ENCODE data around the gene KRT72.
A peak's percentile ranks its signal among the peaks of the same experiment; 100 is the strongest.

The KRT72 gene

DNA sequence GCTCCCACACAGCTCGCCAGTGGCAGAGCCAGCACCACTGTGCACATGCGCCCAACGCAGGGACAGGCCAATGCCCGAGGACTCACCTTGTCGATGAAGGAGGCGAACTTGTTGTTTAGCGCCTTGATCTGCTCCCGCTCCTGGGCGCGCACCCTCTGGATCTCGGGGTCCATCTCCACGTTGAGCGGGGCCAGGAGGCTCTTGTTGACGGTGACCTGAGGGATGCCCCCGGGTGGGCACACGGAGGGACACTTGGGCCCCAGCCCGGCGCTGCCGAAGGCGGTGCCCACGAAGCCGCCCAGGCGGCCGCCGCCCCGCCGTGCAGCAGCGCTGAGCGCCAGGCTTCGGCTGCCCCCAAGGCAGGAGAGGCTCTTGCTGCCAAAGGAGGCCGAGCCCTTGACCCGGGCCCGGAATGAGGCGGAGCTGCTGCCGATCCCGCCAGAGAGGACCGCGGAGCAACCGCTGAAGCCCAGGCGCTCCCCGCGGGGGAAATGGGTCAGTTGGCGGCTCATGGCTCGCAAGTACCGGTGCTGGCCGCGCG is at the start of gene KRT72:
TSS of gene KRT72 (minus strand) at position 523 of the 541 bp plus-strand sequence. CDS start at position 512, 11 bp downstream.
- no peak for DNase-seq

DNA sequence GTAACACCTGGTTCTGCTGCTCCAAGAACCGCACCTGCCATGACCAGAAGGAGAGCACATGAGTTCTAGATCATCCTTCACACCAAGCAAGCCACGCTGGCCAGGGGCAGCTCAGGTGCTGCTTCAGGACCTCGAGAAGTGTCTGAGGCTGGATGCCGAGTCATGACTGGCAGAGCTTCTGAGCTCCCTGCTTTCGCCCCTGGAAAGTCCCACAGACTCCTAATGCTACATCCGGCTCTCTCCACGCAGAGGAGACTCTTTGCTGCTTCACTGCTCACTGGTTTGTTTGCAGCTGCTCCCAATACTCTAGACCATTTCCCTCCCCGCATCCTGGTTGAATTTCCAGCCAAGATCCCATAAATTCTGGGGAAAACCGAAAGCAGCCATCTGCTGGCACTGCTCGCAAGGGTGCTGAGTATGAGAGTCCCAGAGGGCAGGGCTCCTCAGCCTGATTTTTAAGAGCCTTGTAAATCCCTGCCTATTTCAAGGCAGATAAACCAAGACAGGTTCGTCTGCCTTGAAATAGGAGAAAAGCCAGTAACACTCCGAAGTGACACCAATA is 49.3 kb upstream of the KRT72 start:
- DNase-seq, result no peak

DNA sequence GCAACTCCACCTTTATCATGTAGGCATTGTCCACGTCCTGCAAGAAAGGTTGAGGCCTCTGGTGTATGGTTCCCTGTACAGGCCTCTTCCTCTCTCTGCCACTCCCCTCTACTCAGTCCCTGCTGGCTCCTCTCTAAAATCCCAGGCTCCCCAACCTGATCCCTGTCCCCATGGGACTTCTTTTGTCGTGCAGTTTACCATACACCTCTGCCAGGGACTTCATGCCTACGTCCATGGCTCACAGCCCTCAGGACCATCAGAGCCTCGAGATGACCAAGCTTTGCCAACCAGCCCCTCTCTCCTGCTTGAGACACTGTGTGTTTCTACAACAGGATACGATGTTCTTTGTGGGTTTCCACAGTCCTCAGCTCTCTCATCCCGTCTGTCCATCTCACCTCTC is 47.8 kb upstream of the KRT72 start:
- DNase-seq, result no peak

DNA sequence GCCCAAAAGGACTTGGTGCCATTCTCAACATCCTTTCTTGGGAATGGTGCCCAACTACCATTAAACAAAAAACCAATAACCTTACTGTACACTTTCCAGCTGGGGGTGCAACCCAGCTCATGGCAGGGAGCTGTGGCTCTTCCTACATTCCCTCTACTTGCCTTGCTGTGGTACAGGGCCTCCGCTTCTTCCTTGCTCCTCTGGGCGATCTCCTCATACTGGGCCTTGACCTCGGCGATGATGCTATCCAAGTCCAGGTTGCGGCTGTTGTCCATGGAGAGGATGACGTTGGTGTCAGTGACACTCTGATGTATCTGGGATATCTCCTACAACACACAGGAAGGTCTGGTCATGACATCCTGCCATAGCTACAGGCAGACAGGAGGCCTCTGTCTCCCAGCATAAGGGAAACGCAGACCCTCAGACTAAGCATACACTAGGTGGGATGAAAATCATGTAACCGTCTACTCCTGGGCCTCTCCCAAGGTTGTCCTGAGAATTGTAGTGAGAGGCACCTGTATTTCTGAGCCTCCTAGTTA is 46.8 kb upstream of the KRT72 start:
- no peak for DNase-seq

DNA sequence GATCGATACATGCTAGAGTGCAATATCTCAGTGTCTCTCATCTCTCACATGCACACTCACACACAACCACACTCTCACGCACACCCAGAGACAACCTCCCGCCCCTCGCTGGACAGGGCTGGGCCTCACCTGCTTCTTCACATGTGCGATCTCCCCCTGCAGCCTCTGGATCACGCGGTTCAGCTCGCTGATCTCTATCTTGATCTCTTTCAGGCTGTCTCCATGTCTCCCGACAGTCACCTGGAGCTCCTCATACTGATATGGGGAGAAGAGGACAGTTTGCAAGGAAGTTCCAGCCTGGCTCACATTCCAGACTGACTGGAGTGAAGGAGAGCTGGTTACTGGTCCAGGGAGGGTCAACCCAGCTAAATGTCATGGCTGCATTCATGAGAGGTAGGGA is 46.3 kb upstream of the KRT72 start:
- DNase-seq, result no peak

DNA sequence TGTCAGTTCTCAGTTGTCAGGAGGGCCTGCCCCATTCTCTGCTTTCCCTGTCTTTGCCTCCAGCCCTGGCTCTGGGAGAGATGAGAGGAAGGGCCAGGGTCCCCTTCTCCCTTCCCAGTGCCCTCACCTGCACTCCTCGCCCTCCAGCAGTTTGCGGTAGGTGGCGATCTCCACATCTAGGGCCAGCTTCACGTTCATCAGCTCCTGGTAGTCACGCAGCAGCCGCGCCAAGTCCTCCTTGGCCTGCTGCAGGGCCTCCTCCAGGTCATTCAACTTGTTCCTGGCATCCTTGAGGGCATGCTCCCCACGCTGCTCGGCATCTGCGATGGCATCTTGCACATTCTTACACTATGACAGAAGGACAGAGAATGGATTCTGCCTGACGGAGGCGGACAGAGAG is 45.4 kb upstream of the KRT72 start:
- no peak for DNase-seq

DNA sequence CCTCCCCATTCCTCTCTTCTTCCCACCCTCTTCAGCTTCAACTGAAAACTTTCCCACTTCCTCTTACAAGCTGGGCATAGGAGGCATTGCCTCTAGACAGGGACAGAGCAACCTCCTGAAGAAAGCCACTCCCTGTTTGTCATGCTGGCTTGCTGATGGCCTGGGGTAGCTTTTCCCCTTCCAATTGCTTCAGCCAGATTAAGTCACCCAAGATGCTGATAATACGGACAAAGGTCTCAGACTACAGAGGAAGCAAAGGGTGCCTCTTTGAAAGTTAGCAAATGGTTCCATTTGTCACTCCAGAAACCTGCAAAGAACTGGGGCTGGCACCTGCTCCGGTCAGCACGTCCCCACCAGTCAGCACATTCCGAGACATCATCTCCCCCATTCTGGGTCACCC is 44.7 kb upstream of the KRT72 start:
- no peak for DNase-seq

DNA sequence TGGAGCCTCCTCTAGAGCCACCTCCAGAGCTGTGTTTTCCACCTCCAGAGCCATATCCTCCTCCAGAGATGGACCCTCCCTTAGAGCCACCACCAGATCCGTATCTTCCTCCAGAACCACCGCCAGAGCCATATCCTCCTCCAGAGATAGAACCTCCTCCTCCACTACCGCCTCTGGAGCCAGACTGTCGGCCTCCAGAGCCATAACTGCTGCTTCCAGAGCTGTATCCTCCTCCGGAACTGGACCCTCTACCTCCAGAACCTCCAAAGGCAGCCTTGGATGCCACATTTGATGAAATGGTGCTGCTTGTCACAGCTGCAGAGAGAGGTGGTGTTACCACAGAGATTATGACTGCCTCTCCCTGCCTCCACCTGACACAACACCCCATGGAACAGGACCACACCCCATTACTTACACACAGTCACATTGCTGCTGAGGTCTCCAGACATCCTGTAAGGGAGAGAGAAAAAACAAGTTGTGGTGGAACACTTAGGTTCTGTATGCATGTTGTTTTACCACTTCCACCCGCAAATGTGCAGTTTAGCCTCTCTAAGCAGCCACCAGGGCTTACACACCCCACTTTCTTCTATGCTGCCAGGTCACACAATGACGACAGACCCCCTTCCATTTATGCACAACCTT is 44.0 kb upstream of the KRT72 start:
- peak; percentile 67 for DNase-seq

DNA sequence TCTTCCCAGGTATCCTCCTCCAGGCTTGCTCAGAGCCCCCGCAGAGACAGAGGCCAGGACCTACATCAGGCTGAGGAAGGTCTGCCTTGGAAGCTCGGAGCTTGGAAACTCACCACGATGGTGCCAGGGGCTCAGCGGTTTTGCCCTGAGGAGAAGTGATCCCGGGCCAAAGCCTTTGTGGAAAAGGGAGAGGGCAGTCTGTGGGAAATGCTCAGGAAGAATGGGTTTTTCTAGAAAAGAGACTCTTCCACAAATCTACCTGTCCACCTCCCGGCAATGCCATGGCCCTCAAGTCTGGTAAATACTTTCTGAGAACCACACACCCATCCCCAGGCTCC is 42.8 kb upstream of the KRT72 start:
- DNase-seq, result no peak

DNA sequence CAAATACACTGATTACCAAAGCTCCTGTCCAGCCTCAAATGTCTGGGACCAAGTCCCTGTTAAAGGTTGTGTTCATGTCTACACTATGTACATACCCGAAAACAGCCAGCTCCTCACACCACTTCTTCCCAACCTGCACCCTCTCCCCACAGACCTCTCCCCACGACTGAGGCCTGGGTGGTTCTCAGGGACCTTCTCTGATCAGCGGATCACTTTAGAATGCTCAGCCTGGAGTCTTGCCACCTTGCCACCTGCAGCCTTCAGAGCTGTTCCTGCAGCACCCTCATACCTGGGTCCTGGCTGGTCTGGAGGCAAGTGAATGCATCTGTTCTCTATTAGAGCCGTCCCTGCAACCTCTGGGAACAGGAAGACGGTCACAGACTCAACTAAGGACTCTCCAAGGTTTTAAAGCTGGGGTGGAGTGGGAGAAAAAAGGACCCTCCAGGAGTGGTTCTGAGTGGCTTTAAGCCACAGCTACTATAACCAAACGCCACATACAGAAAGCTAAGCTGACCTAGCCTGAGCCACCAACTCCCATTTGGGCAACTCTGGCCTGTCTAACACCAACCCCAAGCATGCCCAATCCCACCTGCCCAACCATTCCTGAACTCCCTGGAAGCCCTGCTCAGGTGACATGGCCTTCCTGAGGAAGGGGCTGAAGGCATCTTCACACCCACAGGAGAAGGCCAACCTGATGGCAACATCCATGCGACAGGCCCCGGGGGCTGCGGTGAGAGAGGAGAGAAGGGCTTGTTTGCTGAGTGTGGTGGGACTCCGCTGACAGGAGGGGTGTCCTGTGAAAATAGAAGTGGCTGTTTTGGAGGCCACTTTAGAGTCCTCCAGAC is 42.2 kb upstream of the KRT72 start:
- DNase-seq, result no peak

DNA sequence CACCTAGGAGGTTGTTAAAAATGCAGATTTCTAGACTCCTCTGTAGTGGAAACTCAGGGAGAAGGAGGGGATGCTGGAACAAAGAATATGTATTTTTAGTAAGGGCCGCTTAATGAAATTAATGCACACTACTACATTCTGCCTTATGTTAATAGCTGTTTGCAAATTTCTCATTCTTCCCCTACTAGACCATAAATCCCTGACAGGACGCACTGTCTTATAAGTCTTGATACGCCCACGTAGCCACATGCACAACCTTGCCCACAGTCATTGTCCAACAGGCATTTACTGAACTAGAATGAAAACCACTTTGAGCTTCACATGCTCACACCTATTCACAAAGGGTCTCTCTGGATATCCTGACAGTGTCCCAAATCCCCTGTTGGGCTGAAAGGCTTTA is 40.2 kb upstream of the KRT72 start:
- DNase-seq, result no peak

DNA sequence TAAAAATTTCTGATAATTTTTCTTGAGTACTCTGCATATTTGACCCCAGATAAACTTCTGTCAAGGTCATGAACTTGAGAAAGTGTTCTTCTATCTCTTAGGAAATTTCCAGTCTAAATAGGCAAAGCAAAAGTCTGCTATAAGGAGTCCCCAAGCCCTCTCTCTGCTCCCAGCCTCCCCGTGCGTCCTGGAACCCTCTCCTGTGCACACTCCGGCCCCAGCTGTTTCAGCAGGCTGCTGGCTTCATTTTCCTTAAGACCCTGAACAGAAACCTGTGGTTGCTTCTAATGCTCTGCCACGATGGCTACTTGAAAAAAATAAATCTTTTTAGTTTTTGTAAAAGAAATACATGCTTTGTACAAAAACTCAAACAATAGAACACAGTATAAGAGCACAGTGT is 36.0 kb upstream of the KRT72 start:
- no peak for DNase-seq

DNA sequence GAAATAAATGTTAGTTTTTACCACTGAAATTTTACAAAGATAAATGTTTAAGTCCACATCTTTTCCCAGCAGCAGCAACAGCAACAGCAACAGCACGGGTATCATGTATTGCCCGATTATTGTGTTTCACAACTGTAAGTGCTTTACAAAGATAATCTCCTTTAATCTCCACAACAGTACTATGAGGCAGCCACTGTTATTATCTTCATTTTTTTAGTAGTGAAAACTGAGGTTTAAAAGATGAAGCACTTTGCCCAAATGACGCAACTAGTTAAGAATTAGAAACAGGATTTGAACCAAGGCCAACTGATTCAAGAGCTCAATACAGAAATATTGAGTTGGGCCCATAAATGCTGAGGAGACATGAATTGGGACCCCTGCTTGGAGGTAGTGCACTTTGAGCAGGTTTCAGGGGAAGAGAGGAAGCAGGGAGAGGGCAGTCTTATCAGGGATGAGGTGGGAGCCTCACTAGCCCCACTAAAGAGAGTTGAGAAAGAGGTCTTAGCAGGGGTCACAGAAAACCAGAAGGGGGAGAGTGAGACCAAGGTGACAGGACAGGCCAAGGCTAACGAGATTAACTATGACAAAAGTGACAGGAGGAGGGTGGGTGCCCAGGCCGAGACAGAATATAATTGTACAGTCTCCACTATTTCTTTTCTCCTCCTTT is 35.5 kb upstream of the KRT72 start:
- no peak for DNase-seq

DNA sequence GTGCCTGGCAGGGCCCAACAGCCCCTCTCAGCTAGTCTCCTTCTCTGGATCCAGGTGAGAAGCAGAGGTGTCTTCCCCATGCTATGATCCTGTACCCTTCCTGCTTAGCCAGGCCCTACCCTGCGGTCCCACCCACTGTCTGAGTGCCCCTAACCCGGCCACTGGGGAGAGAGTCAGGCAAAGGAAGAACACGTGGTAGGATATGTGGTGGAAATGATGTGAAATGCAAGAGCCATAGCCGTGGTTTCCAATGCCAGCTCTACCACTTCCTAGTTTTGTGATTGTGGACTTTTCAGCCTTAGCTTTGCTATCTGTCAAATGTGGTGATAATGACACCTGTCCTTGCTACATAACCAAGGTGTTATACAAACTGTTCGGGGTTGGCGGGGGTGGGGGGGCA is 34.9 kb upstream of the KRT72 start:
- no peak for DNase-seq

DNA sequence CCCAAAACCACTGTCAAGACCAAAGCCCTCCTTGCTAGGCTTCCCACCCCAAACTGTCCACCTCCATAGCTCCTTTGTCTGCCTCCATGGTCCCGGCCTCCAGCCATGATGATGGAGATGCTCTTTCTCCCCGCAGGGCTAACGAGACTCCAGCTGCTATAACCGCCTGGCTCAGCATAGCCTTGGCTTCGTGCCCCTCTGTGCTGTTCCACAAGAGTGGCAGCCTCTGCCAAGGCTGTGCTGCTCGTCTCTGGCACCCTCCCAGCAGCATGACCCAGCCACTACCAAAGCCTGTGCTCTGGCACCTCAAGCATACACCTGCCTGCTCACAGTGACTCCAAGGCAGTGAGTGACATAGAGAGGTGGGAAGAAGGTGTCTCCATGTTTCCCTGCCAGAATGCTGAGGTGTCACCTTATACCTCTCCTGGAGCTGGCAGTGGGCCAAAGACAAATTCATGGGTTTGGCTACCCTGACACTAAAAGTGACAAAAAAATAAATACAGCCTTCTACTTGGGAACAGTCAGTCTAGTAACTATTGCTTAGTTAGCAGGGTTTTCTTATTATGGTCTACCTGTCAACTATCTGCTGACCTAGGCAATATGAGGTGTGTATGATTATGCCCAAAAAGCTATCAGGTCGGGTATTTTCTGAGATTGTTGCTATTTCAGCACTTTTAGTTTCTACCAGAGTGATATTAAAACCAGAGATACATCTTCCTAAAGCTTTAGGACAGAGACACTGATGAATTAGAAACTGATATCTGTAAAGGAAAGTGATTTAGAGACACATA is 33.2 kb upstream of the KRT72 start:
- no peak for DNase-seq

DNA sequence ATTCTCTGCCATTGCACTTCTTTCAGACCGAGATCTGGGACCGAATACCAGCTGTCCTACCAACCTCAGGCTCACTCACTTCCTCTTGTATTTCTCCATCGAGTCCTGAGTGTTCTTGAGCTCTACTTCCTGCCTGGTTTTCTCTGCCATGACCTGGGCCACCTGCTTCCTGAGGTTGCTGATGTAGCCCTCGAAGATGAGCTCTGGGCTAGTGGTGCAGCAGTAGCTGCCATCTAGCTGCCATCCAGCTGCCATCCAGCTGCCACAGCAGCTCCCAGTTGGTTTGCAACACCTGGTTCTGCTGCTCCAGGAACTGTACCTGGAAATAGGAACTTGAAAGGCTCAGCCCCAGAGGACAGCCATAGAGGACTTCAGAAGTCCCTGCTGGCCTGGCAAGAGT is 32.1 kb upstream of the KRT72 start:
- DNase-seq, result peak; percentile 16

DNA sequence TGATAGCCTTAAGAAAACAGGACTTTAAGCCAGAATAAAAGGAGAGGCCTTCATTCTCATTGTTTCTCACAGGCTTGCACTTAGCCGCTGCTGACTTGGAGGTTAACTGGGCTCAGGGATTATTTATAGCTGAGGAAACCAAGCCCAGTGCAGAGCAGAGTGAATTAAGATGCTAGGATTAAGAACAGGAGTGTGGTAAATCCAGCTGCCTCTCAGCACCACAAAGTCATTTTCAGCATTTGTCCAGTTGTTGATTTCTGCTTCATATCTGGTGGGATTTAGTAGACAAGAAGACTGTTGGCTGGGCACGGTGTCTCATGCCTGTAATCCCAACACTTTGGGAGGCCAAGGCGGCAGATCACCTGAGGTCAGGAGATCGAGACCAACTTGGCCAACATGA is 31.4 kb upstream of the KRT72 start:
- no peak for DNase-seq

DNA sequence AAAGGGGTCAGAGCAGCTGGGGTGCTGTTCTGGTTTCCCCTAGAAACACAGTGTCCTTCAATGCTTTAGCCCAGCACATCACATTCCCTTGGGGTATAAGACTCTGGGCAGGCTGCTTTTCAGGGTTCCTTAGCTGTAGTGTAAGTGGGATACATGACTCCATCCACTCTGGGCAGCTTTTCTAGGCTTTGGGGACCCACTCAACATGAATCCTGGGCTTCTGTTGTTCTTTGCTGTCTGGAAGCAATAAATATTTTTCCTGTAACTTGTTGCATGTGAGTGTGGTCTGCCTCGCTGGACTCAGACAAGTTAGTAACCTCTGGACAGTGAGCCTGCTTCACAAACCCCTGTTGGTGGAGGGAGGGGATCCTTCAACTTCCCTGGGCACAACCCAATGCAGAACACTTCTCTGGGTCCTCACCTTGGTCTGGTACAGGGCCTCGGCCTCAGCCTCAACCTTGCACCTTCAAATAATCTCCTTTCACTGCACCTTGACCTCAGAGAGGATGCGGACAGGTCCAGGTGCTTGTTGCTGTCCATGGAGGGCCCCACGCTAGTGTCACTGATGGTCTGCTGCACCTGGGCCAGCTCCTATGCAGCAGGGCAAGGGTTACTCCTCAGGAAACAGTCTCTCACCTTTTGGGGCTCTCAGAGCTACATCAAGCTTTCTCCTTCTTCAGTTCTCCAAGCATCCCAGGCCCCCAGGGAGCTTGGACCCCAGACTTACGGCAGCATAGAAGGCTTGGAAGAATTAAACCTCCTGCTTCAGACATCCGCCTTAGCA is 30.6 kb upstream of the KRT72 start:
- DNase-seq, result no peak

DNA sequence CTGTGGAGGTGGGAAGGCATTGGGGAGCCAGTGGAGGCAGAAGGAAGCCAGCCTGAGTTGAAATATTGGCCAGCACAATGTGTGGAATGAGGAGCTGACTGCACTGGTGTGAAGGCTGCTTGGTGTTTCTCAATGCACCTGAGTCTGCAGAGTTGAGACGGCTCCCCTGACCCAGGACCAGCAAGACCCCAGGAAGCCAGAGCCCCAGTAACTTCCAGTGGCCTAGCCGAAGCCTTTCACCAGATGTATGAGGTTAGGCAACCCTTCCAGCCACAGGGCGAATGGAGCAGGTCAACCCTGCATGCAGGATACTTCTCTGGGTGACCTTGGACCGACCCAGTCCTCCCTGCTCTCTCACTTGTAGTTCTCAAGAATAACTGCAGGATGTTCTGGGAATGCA is 30.0 kb upstream of the KRT72 start:
- DNase-seq, result no peak

DNA sequence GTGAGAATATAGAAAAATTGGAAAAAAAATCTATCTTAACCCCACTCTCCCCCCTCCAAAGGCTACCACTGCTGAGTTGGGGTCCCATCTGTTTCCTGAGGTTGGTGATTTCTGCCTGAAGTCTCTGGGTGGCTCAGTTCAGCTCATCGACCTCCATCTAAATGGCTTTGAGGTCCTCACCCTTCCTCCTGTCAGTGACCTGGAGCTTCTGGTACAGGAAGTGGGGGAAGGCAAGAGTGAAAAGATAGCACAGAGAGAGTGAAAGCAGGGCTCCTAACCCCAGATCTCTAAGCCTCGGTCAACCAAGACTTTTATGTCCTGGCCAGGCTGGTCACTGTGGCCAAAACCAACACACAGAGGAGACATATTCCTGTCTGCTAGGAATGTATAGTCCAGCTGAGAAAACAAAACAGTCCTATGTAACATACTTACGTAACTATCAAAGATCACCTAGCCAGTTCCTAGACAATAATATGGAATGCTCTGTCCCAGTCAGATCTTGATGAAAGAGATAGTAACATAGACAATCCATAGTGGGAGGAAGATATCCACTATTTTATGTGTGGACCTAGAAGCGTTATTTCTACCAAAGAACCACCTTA is 29.4 kb upstream of the KRT72 start:
- DNase-seq, result no peak

DNA sequence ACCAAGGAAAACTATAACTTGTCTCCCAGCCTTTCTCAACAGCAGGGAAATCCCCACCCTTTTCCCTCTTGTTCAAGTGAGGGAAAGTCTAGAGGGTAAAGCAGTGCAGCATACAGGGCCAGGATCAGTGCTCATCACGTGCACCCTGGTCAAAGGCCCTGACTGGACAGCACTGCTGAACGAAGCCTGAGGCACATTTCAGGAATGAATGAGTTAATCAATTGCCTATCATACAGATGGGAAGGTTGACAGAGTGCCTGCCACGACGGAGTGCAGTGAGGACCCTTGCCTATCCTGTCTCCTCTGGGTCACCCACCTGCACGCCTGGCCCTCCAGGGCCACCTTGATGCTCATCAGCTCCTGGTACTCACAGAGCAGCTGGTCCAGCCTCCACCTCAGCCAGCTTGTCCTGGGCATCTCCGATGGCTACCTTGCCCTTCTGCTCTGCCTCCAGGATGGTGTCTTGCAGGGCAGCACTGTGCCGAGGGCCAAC is 28.8 kb upstream of the KRT72 start:
- no peak for DNase-seq

Measured in CD4-positive, alpha-beta T cell treated with Interleukin-17A for 1 hour (primary cell).